CD14-positive monocyte (primary cell): ENCODE measurements around the gene TRPM5. TPM values are rescaled to one million over a fixed set of nuclear protein-coding genes. Genes with fewer than 3 reads are reported as not detected.

Source experiments
- DNase-seq, 3 donors: peaks; one replicate each; pipeline ENCODE4 v3.0.0-alpha.2; 2011 to 2022
- H2AFZ ChIP-seq: 2 replicates; pipeline ENCODE4 v1.6.0; 2012; ENCODE audit warnings: mild to moderate bottlenecking, low read depth, low read length, inconsistent platforms; ENCODE audit not compliant: insufficient read depth, poor library complexity, severe bottlenecking
- H3K27ac ChIP-seq, 2 donors: 1 replicate in 1 of 2; 2 replicates in 1 of 2; pipeline ENCODE4 v1.5.1; 2012 to 2013; ENCODE audit warnings: low read length in 2 of 2, control low read depth in 1 of 2, inconsistent platforms in 1 of 2, low read depth in 1 of 2, mild to moderate bottlenecking in 1 of 2
- H3K27me3 ChIP-seq, 2 donors: one replicate each; pipeline versions ENCODE4 v1.6.0 to v1.6.1; 2011 to 2013; ENCODE audit warnings: low read length in 2 of 2; ENCODE audit not compliant: control insufficient read depth in 2 of 2, insufficient read depth in 2 of 2
- H3K36me3 ChIP-seq, 2 donors: replicated peaks in 1 of 2; 1 replicate in 1 of 2; 2 replicates in 1 of 2; pipeline versions ENCODE4 v1.5.1 to v1.6.1; 2012 to 2013; ENCODE audit warnings: low read length in 2 of 2, control low read depth in 1 of 2, inconsistent platforms in 1 of 2, mild to moderate bottlenecking in 1 of 2; ENCODE audit not compliant: insufficient read depth in 2 of 2, control insufficient read depth in 1 of 2
- H3K4me1 ChIP-seq, 2 donors: 1 replicate in 1 of 2; 2 replicates in 1 of 2; pipeline versions ENCODE4 v1.5.1 to v1.6.1; 2012 to 2013; ENCODE audit warnings: low read length in 2 of 2, control low read depth in 1 of 2, inconsistent platforms in 1 of 2, mild to moderate bottlenecking in 1 of 2, moderate library complexity in 1 of 2; ENCODE audit not compliant: insufficient read depth in 2 of 2, control insufficient read depth in 1 of 2
- H3K4me2 ChIP-seq: replicated peaks from 2 replicates; pipeline ENCODE3; 2012; ENCODE audit warnings: low read length, moderate library complexity, mild to moderate bottlenecking; ENCODE audit not compliant: poor library complexity, severe bottlenecking; ENCODE audit errors: extremely low read depth
- H3K4me3 ChIP-seq, 3 experiments: fragments of 200-600 bp in 1 of 3; sonication (generic) in 1 of 3; replicated peaks in 1 of 3; 1 replicate in 2 of 3; 2 replicates in 1 of 3; pipeline ENCODE4 v1.5.1; 2011 to 2013; ENCODE audit warnings: low read length in 3 of 3, mild to moderate bottlenecking in 3 of 3, control low read depth in 2 of 3, low read depth in 2 of 3, inconsistent platforms in 1 of 3, moderate library complexity in 1 of 3
- H3K79me2 ChIP-seq: 2 replicates; pipeline ENCODE4 v1.6.0; 2012; ENCODE audit warnings: mild to moderate bottlenecking, control low read depth, inconsistent platforms, low read length, moderate library complexity; ENCODE audit not compliant: insufficient read depth
- H3K9ac ChIP-seq: 2 replicates; pipeline ENCODE4 v1.6.0; 2017; ENCODE audit warnings: low read length, mild to moderate bottlenecking; ENCODE audit not compliant: insufficient read depth, poor library complexity, severe bottlenecking
- H3K9me3 ChIP-seq, 2 donors: replicated peaks in 1 of 2; 1 replicate in 1 of 2; 2 replicates in 1 of 2; pipeline versions ENCODE4 v1.5.1 to v1.6.1; 2012 to 2013; ENCODE audit warnings: low read length in 2 of 2, control low read depth in 1 of 2; ENCODE audit not compliant: control insufficient read depth in 1 of 2, insufficient read depth in 1 of 2
- H4K20me1 ChIP-seq: 2 replicates; pipeline ENCODE4 v1.6.0; 2012; ENCODE audit warnings: mild to moderate bottlenecking, low read length, control low read depth, moderate library complexity; ENCODE audit not compliant: insufficient read depth
- H3K27ac Mint-ChIP-seq, 7 donors: one replicate each; pipeline ENCODE4 v1.8.0; 2020; ENCODE audit warnings: mild to moderate bottlenecking in 7 of 7, mixed read lengths in 7 of 7, moderate library complexity in 6 of 7, inconsistent platforms in 2 of 7
- H3K27me3 Mint-ChIP-seq, 3 donors: one replicate each; pipeline ENCODE4 v1.8.0; 2021 to 2022; ENCODE audit warnings: low read depth in 3 of 3, mild to moderate bottlenecking in 3 of 3, mixed read lengths in 3 of 3, moderate library complexity in 3 of 3, inconsistent platforms in 1 of 3
- H3K36me3 Mint-ChIP-seq, 2 donors: one replicate each; pipeline ENCODE4 v1.8.0; 2020; ENCODE audit warnings: mixed read lengths in 2 of 2, inconsistent platforms in 1 of 2, mild to moderate bottlenecking in 1 of 2
- H3K4me1 Mint-ChIP-seq: one replicate; pipeline ENCODE4 v1.8.0; 2020; ENCODE audit warnings: mild to moderate bottlenecking, mixed read lengths
- H3K4me3 Mint-ChIP-seq, 2 donors: one replicate each; pipeline ENCODE4 v1.8.0; 2020; ENCODE audit warnings: mild to moderate bottlenecking in 2 of 2, mixed read lengths in 2 of 2, moderate library complexity in 1 of 2
- H3K9me3 Mint-ChIP-seq, 7 donors: one replicate each; pipeline ENCODE4 v1.8.0; 2020 to 2022; ENCODE audit warnings: mixed read lengths in 7 of 7, mild to moderate bottlenecking in 6 of 7, moderate library complexity in 6 of 7, inconsistent platforms in 2 of 7
- WGBS: methylation state at CpG from one replicate; pipeline ENCODE4 v1.1.5; 2013; ENCODE audit warnings: missing lambda C conversion rate; ENCODE audit not compliant: insufficient coverage; 5-methylcytosine and 5-hydroxymethylcytosine counted together
- intact Hi-C, 2 donors: fragments of 100-400 bp; cut with micrococcal nuclease; formaldehyde crosslinking; loops; one replicate each; pipeline versions ENCODE4 v1.15.0 to v1.15.1; 2023
- polyA plus RNA-seq, 3 donors: library from polyadenylated mRNA; depleted of rRNA in 1 of 3; unstranded in 2 of 3; stranded (reverse) in 1 of 3; fragments of 300-500 nt in 2 of 3; fragments of >200 nt in 1 of 3; fragmentation: Illumina TruSeq in 2 of 3; gene quantifications; 1 replicate in 2 of 3; 2 replicates in 1 of 3; pipeline ENCODE4 v1.2.3, GENCODE V29; 2012 to 2021
- TF ChIP-seq, protein P1 (sequence below): fragments of 200-600 bp; IDR thresholded peaks from one replicate; pipeline ENCODE4 v1.8.0; 2022; ENCODE audit warnings: antibody characterized with exemption, mild to moderate bottlenecking

TRPM5 gene
- polyA plus RNA-seq, 3 donors = 0.03 TPM; not detected in 2

DNA sequence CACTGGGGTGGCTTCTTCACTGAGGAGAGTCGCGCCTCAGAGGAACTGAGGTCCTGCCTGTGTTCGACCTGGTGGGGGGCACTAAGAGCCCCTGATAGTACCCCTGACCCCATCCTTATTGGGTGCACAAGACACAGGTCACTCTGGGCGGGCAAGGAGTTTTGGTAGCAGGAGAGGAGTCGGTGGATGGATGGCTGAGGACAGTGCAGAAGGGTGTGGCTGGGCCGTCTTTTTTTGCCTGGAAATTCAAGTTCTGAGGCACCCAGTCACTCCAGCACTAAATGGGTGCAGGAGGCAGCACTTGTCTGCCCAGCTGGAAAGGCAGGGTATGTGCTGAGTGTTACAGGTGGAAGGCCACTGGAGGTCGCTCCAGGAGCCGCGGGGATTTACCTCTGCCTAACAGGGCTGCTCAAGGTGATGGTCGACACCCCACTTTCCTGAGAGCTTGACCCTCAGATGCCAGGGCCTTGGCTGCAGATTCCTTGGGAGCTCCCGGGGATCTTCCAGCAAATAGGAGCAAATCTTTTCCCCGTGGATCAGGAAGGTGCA, 42.8 kb downstream of the TRPM5 start:
- WGBS = 85% methylated on average over 7 of the region's 12 CpGs

DNA sequence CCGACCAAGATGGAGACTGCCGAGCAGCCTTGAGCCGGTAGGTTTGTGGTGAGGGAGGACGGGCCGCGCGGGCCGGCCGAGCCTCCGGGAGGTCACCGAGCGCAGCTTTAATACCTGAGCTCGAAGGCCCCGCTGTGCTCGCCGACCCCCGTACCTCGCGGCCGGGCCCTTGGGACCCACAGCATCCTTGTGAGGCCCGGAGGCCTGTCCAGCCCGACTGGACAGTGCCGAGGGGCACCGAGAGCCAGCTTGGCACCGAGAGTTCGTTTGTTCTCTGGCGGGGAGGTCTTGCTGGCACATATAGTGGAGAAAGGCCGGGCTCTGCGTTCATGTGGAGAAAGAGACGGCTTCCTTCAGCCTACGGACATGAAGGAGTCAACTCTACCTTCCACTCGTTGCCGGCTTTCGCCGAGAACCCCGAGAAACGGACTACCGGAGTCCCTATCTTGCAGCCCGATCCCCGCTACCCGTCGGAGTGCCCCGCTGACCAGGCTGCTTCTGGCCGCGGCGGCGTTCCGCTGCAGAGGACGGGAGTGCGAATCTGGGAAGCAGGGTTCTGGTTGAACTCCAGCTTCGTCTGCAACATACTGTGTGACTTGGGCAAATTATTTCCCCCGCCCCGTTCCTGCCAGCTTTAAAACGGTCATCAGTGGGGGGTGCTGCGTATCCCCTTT, 43.4 kb downstream of the TRPM5 start:
- Mint-ChIP-seq H3K4me3 (peak overlapping the region; percentile 84 to 91), H3K36me3 (peaks cover 17 to 34% of the 10 kb centered on the region in 2 donors), H3K27me3 (peaks cover 0 to 2% (median 0%) of the 10 kb centered on the region in 3 donors), H3K27ac (peak overlapping the region; percentile 79 to 94 (median 90)), H3K9me3 (no peaks in the 10 kb centered on the region), H3K4me1 (peaks cover 18% of the 10 kb centered on the region)
- peak overlapping the region; percentile 89 to 95 for H3K27ac ChIP-seq
- peak overlapping the region; percentile 88 to 98 (median 93) for H3K4me3 ChIP-seq
- DNase-seq = no peak
- TF ChIP-seq, protein P1, sequence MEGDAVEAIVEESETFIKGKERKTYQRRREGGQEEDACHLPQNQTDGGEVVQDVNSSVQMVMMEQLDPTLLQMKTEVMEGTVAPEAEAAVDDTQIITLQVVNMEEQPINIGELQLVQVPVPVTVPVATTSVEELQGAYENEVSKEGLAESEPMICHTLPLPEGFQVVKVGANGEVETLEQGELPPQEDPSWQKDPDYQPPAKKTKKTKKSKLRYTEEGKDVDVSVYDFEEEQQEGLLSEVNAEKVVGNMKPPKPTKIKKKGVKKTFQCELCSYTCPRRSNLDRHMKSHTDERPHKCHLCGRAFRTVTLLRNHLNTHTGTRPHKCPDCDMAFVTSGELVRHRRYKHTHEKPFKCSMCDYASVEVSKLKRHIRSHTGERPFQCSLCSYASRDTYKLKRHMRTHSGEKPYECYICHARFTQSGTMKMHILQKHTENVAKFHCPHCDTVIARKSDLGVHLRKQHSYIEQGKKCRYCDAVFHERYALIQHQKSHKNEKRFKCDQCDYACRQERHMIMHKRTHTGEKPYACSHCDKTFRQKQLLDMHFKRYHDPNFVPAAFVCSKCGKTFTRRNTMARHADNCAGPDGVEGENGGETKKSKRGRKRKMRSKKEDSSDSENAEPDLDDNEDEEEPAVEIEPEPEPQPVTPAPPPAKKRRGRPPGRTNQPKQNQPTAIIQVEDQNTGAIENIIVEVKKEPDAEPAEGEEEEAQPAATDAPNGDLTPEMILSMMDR = no peak
- intact Hi-C loops = loop anchor here (1.0 to 5.0 kb wide), 2 partner anchors 99 to 134 kb away; partner anchors contain the start of gene TSPAN32 (in 1 of the 2)
- peaks cover 32% of the 10 kb centered on the region for H3K79me2 ChIP-seq
- peak overlapping the region; percentile 78 for H2AFZ ChIP-seq
- peak overlapping the region; percentile 92 for H3K4me2 ChIP-seq
- H3K4me1 ChIP-seq = peaks cover 21 to 26% of the 10 kb centered on the region in 2 donors
- peak overlapping the region; percentile 90 for H3K9ac ChIP-seq
- no peaks in the 10 kb centered on the region for H3K9me3 ChIP-seq
- under 1% methylated on average over 51 of the region's 55 CpGs for WGBS
- H3K36me3 ChIP-seq = peaks cover 22 to 23% of the 10 kb centered on the region in 2 donors
- H4K20me1 ChIP-seq = peaks cover 17% of the 10 kb centered on the region
- no peaks in the 10 kb centered on the region for H3K27me3 ChIP-seq

More for the DNA sequence above, 42.8 kb downstream of the TRPM5 start:
- Mint-ChIP-seq H3K4me1 (peaks cover 18% of the 10 kb centered on the region), H3K4me3 (peak overlapping the region; percentile 84 to 91), H3K36me3 (peaks cover 17 to 34% of the 10 kb centered on the region in 2 donors), H3K27ac (peak overlapping the region in 5 of 7 donors; percentile 79 to 94 (median 90)), H3K9me3 (no peaks in the 10 kb centered on the region), H3K27me3 (peaks cover 0 to 2% (median 0%) of the 10 kb centered on the region in 3 donors)
- H3K4me3 ChIP-seq = peak overlapping the region; percentile 88 to 98 (median 93)
- peaks cover 32% of the 10 kb centered on the region for H3K79me2 ChIP-seq
- peak overlapping the region; percentile 78 for H2AFZ ChIP-seq
- H3K9ac ChIP-seq = peak overlapping the region; percentile 90
- no peaks in the 10 kb centered on the region for H3K27me3 ChIP-seq
- peaks cover 19 to 23% of the 10 kb centered on the region in 2 donors for H3K36me3 ChIP-seq
- DNase-seq = no peak
- intact Hi-C loops = loop anchor here (5.0 kb wide), 1 partner anchor 134 kb away; no protein-coding TSS in a partner anchor
- H3K4me1 ChIP-seq = peaks cover 21 to 26% of the 10 kb centered on the region in 2 donors
- H4K20me1 ChIP-seq = peaks cover 17% of the 10 kb centered on the region
- TF ChIP-seq, protein P1 = no peak
- peak overlapping the region; percentile 92 for H3K4me2 ChIP-seq
- no peaks in the 10 kb centered on the region for H3K9me3 ChIP-seq
- peak overlapping the region; percentile 89 to 95 for H3K27ac ChIP-seq
